HG03135 (cell line): ENCODE results near the gene PCBD1.

Experiments used
- ATAC-seq: cut with Tn5 transposase; IDR thresholded peaks from one replicate; pipeline ENCODE4 v1.9.1; 2021; ENCODE audit warnings: mild to moderate bottlenecking, moderate library complexity; ENCODE audit not compliant: unreplicated experiment

The PCBD1 gene

GRCh38 chr10:70838270-70838805 lies 50.0 kb downstream of the PCBD1 start:
- no peak for ATAC-seq

GRCh38 chr10:70837660-70838059 lies 50.7 kb downstream of the PCBD1 start:
- ATAC-seq = no peak

- no peak for ATAC-seq
Observed at GRCh38 chr10:70836319-70836718, 52.0 kb downstream of the PCBD1 start.

GRCh38 chr10:70834441-70835151 lies 53.8 kb downstream of the PCBD1 start:
- ATAC-seq = no peak

- no peak for ATAC-seq
Observed at GRCh38 chr10:70834021-70834420, 54.3 kb downstream of the PCBD1 start.

GRCh38 chr10:70833601-70834000 lies 54.8 kb downstream of the PCBD1 start:
- no peak for ATAC-seq
